GM23248 (cell line): ENCODE measurements around the gene XPO1.

ENCODE experiments used
- EZH2 ChIP-seq: fragments of 200-600 bp; sonication (generic); IDR thresholded peaks from 2 replicates; pipeline ENCODE4 v1.6.1; 2018; ENCODE audit warnings: antibody characterized with exemption, mild to moderate bottlenecking; ENCODE audit not compliant: insufficient read depth, poor library complexity, severe bottlenecking
- EZH2phosphoT487 ChIP-seq: fragments of 200-600 bp; sonication (generic); IDR thresholded peaks from 2 replicates; pipeline ENCODE4 v1.6.1; 2018; ENCODE audit warnings: antibody characterized with exemption, moderate library complexity, mild to moderate bottlenecking, low read depth; ENCODE audit not compliant: insufficient read depth

DNA sequence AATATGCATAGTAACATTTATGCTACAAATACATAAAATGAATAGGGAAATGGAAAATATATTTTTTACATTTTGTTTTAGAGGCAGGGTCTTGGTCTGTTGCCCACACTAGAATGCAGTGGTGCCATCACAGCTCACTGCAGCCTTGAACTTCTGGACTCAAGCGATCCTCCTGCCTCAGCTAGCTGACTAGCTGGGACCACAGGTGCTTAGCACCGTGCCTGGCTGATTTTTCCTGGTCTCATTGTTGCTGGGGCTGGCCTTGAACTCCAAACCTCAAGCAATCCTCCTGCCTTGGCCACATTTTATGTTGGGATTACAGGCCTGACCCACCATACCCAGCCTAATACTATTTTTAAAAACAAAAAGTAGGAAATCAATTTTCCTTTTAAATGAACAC lies 33.2 kb downstream of the XPO1 start:
- TF ChIP-seq EZH2phosphoT487 (no peak), EZH2 (no peak)
